GM19463 (cell line): ENCODE data around the gene ADPRHL1.
"Not testable (repeated sequence)": the region's sequence is repeated elsewhere in the genome, so short reads cannot be mapped to it uniquely, and the experiment has no call there.

Experiments used
- ATAC-seq: cut with Tn5 transposase; IDR thresholded peaks from one replicate; pipeline ENCODE4 v1.9.1; 2021; ENCODE audit warnings: mild to moderate bottlenecking, moderate library complexity; ENCODE audit not compliant: unreplicated experiment

Gene ADPRHL1

GRCh38 chr13:113373811-113374485 lies 79.3 kb downstream of the ADPRHL1 start:
- no peak for ATAC-seq

DNA sequence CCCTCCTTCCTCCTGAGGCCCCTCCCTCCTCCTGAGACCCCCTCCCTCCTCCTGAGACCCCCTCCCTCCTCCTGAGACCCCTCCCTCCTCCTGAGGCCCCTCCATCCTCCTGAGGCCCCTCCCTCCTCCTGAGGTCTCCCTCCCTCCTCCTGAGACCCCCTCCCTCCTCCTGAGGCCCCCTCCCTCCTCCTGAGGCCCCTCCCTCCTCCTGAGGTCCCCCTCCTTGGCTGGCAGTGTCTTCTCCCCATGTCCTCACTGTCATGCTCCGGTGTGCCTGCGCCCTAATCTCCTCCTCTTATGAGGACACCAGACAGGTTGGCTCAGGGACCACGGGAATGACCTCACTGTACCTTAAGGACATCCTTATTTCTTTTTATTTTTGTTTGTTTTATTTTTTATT lies 81.6 kb downstream of the ADPRHL1 start:
- ATAC-seq, result not testable (repeated sequence)

GRCh38 chr13:113371061-113371460 lies 82.2 kb downstream of the ADPRHL1 start:
- ATAC-seq, result no peak

DNA sequence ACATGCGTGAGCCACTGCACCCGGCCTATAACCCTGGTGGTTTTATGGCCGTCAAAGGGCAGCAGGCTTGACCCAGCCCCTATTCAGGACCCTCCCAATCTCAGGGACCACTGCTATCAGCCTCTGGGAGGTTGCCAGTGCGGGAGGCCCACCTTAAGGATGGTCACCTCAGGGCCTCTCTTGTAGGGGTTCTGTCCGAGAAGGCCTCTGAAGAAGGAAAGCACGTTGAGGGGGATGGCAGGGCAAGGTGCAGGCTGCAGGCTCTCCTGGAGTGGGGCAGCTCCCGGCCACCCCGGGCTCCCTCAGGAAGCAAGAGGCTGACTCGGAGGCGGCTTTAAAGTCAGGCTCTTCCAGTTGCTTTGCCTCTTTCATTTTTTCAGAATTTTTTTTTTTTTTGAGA lies 83.4 kb downstream of the ADPRHL1 start:
- no peak for ATAC-seq

DNA sequence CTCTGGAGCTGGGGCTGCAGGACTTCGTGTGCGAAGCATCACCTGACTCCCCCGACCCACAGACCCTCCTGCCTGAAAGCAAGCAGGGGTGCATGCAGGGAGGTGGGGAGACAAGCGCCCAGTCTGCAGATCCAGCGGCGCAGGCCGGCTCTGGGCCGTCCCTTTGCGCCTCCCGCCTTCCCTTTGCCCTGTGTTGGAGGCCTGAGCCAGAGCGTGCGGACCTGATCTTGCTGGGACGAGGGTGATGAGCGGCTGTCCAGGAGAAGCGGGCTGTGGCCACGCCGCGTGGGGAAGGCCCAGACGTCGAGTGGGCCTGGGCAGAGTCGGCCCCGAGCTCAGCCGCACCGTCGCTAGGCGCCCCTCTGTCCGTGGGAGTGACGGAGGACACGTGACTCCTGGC lies 84.1 kb downstream of the ADPRHL1 start:
- no peak for ATAC-seq

GRCh38 chr13:113368353-113368752 lies 84.9 kb downstream of the ADPRHL1 start:
- not testable (repeated sequence) for ATAC-seq

GRCh38 chr13:113367771-113368170 lies 85.5 kb downstream of the ADPRHL1 start:
- ATAC-seq, result no peak

DNA sequence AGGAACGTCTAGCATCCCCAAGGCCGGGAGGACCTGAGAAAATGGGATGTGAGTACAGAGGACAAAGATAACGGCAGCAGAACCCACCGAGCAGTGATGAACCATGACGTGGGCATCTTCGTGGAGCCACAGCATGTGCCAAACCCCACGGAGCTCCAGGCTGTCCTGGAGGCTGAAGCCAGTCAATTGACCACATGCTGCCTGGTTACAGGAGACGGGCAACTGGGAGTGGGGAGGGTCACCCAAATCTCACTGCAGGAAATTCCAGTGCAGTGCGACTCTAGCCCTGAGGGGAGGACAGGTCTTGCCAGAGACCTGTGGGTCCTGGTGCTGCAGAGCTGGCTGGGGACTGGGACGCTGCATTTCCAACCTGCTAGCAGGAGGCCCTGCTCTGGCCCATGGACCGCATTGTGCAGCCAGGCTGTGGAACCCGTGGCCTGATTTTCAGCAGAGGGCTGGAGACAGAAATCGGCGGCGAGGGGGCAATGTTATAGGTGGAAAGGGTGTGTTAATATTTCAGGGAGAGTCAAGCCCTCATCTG lies 86.2 kb downstream of the ADPRHL1 start:
- ATAC-seq, result no peak

- ATAC-seq, result no peak
Measured at GRCh38 chr13:113365971-113366588, 87.2 kb downstream of the ADPRHL1 start.

DNA sequence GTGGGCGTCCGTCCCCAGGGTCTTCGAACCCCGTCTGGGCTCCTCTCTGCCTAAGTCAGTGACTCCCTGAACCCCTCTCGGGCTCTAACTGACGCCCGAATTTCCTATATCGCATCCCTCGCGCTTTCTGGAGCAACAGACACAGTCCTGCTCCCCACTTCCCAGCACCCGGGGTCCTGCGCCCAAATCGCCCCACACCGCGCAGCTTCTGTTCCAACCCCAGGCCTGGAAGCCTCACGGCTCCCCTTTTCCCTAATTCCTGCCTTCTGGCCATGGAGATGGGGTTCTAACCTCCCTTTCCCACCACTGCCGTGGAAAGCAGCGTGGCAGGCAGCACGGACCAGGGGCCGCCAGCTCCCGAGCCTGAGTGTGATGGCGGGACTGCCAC lies 87.7 kb downstream of the ADPRHL1 start:
- no peak for ATAC-seq

DNA sequence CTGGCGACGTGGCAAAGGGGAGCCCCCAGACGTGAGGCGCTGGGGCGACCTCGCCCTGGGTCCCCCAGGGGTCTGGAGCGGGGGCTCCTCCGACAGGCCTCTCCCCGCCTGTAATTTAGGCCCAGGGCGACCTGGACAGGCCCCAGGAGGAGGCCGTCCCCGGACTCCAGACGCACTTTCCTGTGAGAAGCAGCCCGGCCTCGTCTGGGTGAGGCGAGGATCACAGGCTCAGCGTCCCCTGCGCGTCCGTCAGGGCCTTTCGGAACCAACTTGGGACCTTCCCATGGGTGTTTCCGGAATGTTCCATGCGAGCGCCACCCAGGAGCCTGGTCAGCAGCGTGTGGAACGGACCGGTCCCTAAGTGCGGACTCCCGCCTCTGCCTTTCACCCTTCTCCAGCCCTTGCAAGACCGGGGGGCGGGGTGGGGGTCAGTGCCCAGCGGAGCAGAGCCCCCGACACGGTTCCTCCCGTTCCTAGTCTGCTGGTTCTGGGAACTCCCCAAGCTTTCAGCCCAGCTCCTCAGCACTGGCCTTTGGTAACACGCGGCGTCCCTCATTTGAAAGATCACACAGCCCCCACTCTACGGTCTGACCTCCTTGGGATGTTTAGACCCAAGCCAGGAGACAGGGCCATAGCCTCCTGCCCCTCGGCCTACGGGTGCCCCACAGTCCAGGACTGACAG lies 88.2 kb downstream of the ADPRHL1 start:
- ATAC-seq, result no peak

DNA sequence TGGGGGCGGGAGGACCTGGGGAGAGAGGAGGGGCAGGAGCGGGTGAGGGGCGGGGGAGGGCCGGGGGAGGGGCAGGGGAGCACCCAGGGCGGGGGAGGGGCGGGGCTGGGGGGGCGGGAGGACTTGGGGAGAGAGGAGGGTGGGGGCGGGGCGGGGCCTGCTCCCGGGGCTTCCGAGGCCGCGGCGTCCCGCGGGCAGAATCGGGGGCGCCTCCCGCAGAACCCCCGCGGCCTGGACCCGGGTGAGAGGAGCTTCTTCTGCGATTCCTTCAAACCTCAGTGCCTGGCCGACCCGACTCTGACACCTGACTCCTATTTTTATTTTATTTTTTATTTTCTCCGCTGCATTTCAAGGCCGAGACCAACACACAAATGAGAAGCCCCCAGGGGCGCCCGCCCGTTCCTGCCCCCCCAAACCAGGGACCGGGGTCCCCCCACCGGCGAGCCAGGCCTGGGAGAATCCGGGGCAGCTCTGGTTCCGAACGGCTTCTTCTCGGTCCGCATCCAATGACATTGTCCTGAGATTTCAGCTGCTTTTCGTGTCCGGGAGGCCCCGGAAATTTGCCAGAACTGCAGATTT lies 88.9 kb downstream of the ADPRHL1 start:
- ATAC-seq, result no peak

GRCh38 chr13:113361406-113361805 lies 91.9 kb downstream of the ADPRHL1 start:
- no peak for ATAC-seq

GRCh38 chr13:113360446-113360845 lies 92.8 kb downstream of the ADPRHL1 start:
- no peak for ATAC-seq

DNA sequence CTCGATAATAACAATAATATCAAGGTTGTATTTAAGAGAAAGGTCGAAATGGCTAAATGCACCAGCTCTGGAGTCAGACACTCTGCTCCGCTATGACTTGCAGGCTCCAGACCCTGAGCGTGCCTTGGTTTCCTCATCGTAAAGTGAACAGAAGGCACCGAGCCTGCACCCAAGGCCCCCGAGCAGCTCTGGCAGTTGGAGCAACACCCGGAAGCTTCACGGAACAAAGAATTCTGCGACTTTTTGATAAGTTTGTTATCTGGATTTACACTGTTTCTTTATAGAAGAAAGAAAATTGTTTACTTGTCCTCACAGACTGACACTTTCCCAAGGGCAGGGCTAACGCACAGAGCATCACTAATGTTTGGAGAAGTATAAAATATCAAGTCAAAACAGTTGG lies 93.7 kb downstream of the ADPRHL1 start:
- ATAC-seq, result no peak

DNA sequence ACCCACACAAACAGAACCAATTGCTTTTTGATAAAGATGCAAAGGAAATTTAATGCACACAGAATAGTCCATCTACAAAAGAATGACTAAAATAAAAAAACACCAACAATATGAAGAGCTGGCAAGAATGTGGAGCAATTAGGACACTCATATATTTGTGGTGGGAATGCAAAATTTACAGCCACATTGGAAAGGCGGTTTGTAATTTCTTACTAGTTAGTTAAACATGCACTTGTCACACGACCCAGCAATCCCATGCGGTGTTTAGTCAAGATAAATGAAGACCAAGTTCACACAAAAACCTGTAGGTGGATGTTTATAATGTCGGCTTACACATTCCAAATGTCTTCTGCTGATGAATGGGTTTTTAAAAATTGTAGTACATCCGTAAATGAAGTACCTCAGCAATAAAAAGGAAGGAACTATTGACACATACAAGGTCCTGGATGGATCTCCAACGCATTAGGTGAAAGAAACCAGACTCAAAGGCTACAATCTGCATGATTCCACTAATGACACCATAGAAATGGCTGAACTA lies 94.6 kb downstream of the ADPRHL1 start:
- ATAC-seq, result no peak

DNA sequence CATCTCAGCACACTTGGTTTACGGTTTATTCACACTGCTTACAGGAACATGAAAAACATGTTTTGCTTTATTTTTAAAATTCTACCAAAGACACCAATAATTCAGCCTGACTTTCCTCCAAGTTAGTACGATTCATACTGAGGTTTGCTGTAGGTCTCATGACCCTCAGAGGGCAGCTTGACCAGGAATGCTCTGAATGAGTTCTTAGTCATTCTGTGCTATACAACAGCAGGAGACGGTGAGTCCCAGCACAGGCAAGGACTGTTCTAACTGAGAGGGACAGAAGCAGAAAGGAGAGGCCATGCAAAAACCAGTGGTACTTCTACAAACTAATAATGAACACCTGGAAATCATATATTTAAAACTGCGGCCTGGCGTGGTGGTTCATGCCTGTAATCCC lies 95.8 kb downstream of the ADPRHL1 start:
- no peak for ATAC-seq

DNA sequence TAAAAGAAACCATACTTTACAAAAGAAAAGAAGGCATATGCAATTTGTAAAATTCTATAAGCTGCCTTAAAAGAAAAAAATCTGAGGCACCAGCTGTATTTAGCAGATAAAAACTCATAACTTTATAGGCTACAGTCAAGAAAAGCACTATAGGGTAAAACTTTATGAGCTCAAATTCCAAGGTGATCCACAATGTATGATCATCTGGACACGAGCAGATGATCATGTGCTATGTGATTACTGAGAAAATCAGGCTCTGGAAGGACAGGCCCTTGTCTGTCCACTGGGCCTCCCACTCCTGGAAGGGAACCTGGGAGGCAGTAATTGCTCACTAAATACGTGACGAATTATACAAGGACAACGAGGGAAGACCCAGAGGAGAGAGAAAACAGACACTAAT lies 96.7 kb downstream of the ADPRHL1 start:
- no peak for ATAC-seq

GRCh38 chr13:113355621-113356020 lies 97.7 kb downstream of the ADPRHL1 start:
- ATAC-seq, result no peak

DNA sequence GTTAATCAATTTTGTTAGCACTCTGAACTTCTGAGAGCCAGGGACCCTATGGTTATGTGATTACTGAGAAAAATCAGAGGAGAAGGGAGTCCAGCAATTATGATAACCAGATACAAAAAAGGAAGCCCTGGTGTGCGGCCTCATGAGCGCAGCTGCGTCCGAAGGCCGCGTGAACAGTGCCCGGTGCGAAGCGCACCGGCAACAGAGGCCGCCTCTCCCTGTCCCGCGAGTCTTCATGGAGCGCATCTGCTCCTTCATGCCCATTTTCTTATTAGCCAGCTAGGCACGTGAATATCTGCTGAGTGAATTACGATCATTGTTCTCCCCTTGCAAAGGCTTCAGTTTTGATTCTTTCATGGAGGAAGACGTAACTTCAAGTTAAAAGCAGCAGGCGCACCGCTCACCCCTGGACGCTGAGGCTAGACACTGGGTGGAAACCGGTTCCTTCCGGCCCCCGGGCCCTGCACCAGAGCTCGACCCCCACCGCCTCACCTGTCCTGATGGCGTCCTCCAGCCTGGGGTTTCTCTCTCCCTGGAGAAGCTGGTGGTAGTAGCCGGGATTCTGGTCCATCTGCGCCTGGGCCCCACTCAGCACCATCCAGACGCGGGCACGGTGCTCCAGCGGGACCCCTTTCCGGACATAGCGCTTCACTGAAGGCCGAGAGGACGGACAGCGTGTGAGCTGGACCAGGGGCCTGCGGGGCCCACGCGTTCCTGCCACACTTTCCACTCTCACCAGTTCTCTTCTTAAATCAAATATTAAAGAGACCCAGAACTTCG lies 98.3 kb downstream of the ADPRHL1 start:
- no peak for ATAC-seq

- no peak for ATAC-seq
Measured at GRCh38 chr13:113353254-113353653, 100.0 kb downstream of the ADPRHL1 start.
